Effector CD8-positive, alpha-beta T cell (primary cell): ENCODE data around the gene LDHB.
"Not testable (repeated sequence)": the region's sequence is repeated elsewhere in the genome, so short reads cannot be mapped to it uniquely, and the experiment has no call there.

Experiments used
- DNase-seq: peaks from one replicate; lab custom pipeline; 2025; lab: John Stamatoyannopoulos, UW

Gene LDHB

GRCh38 chr12:21661396-21662093 lies 3.9 kb upstream of the LDHB start:
- DNase-seq = not testable (repeated sequence)

GRCh38 chr12:21659383-21659782 lies 1.7 kb upstream of the LDHB start:
- DNase-seq = no peak

- no peak for DNase-seq
Observed at GRCh38 chr12:21656905-21657325, 727 bp downstream of the LDHB start.

- DNase-seq = no peak
Observed at GRCh38 chr12:21655591-21655990, 2.1 kb downstream of the LDHB start.

- no peak for DNase-seq
Observed at GRCh38 chr12:21651821-21652220, 5.8 kb downstream of the LDHB start.

- no peak for DNase-seq
Observed at GRCh38 chr12:21650997-21651396, 6.6 kb downstream of the LDHB start.

GRCh38 chr12:21649034-21649433 lies 8.6 kb downstream of the LDHB start:
- no peak for DNase-seq

GRCh38 chr12:21648378-21648777 lies 9.3 kb downstream of the LDHB start:
- no peak for DNase-seq

- no peak for DNase-seq
Observed at GRCh38 chr12:21647179-21647578, 10.5 kb downstream of the LDHB start.

GRCh38 chr12:21645041-21645500 lies 12.6 kb downstream of the LDHB start:
- DNase-seq = not testable (repeated sequence)

GRCh38 chr12:21644516-21644915 lies 13.1 kb downstream of the LDHB start:
- no peak for DNase-seq

GRCh38 chr12:21643758-21644157 lies 13.9 kb downstream of the LDHB start:
- DNase-seq = no peak

GRCh38 chr12:21642707-21643389 lies 14.8 kb downstream of the LDHB start:
- no peak for DNase-seq

- DNase-seq = no peak
Observed at GRCh38 chr12:21638054-21638891, 19.4 kb downstream of the LDHB start.

- DNase-seq = no peak
Observed at GRCh38 chr12:21634245-21634644, 23.4 kb downstream of the LDHB start.

GRCh38 chr12:21631367-21631766 lies 26.3 kb downstream of the LDHB start:
- DNase-seq = no peak

- DNase-seq = no peak
Observed at GRCh38 chr12:21627924-21628323, 29.7 kb downstream of the LDHB start.

- no peak for DNase-seq
Observed at GRCh38 chr12:21618566-21618965, 39.1 kb downstream of the LDHB start.

- DNase-seq = no peak
Observed at GRCh38 chr12:21617030-21617429, 40.6 kb downstream of the LDHB start.

- DNase-seq = no peak
Observed at GRCh38 chr12:21615431-21615830, 42.2 kb downstream of the LDHB start.

- no peak for DNase-seq
Observed at GRCh38 chr12:21614506-21614905, 43.1 kb downstream of the LDHB start.

GRCh38 chr12:21613931-21614330 lies 43.7 kb downstream of the LDHB start:
- DNase-seq = no peak

- DNase-seq = no peak
Observed at GRCh38 chr12:21608196-21608595, 49.4 kb downstream of the LDHB start.
